Gastrocnemius medialis (tissue), 4 donors: ENCODE results near the gene DSC3.

ENCODE experiments used
- CTCF ChIP-seq, 5 experiments: fragments of 450-650 bp in 3 of 5; fragments of 200-600 bp in 2 of 5; sonication (generic) in 2 of 5; IDR thresholded peaks in 4 of 5; conservative IDR thresholded peaks in 1 of 5; 1 replicate in 4 of 5; 2 replicates in 1 of 5; pipeline ENCODE4 v1.5.1; 2016 to 2019; ENCODE audit warnings: antibody characterized with exemption in 5 of 5, mild to moderate bottlenecking in 3 of 5, moderate library complexity in 3 of 5
- POLR2A ChIP-seq, 2 donors: fragments of 450-650 bp; IDR thresholded peaks; one replicate each; pipeline ENCODE4 v1.6.1; 2017; ENCODE audit warnings: antibody characterized with exemption in 2 of 2, mild to moderate bottlenecking in 2 of 2, moderate library complexity in 2 of 2

- TF ChIP-seq CTCF (IDR thresholded peaks at IDR 0.05 in 4 of 5, conservative IDR thresholded peaks at IDR 0.05 in 1 of 5), result no peak
- no peak for TF ChIP-seq POLR2A (IDR thresholded peaks at IDR 0.05)
Observed at GRCh38 chr18:31065036-31065773, 22.7 kb upstream of the DSC3 start.
